H9 (cell line): ENCODE measurements around the gene PHF1. TPM values are rescaled to one million over a fixed set of nuclear protein-coding genes. Genes with fewer than 3 reads are reported as not detected.
"Not testable (repeated sequence)": the region's sequence is repeated elsewhere in the genome, so short reads cannot be mapped to it uniquely, and the experiment has no call there.

Experiments
- DNase-seq: peaks from one replicate; pipeline ENCODE4 v3.0.0-alpha.2; 2017
- H2AFZ ChIP-seq: one replicate; pipeline ENCODE4 v1.6.1; 2013; ENCODE audit warnings: mild to moderate bottlenecking, low read length, control low read depth, moderate library complexity
- H2AK5ac ChIP-seq: 2 replicates; pipeline ENCODE4 v1.6.1; 2013; ENCODE audit warnings: low read length, control low read depth, mixed read lengths; ENCODE audit not compliant: insufficient read length
- H2BK120ac ChIP-seq: one replicate; pipeline ENCODE4 v1.6.1; 2013; ENCODE audit warnings: low read depth, mild to moderate bottlenecking, low read length, control low read depth, inconsistent platforms; ENCODE audit not compliant: poor library complexity, severe bottlenecking
- H2BK12ac ChIP-seq: 2 replicates; pipeline ENCODE4 v1.6.1; 2013; ENCODE audit warnings: low read length, control low read depth, mixed read lengths, low read depth; ENCODE audit not compliant: insufficient read length
- H2BK15ac ChIP-seq: 2 replicates; pipeline ENCODE4 v1.6.1; 2013; ENCODE audit warnings: low read depth, low read length, control low read depth
- H2BK20ac ChIP-seq: one replicate; pipeline ENCODE4 v1.6.1; 2013; ENCODE audit warnings: low read depth, mild to moderate bottlenecking, low read length, control low read depth, inconsistent platforms; ENCODE audit not compliant: poor library complexity, severe bottlenecking
- H2BK5ac ChIP-seq: 2 replicates; pipeline ENCODE4 v1.6.1; 2013; ENCODE audit warnings: low read length, control low read depth, mixed read lengths; ENCODE audit not compliant: insufficient read length
- H3K14ac ChIP-seq: 2 replicates; pipeline ENCODE4 v1.6.1; 2013; ENCODE audit warnings: low read length, control low read depth; ENCODE audit not compliant: insufficient read depth
- H3K18ac ChIP-seq: 2 replicates; pipeline ENCODE4 v1.6.1; 2013; ENCODE audit warnings: low read depth, mild to moderate bottlenecking, mixed read lengths, low read length, control low read depth; ENCODE audit not compliant: insufficient read length
- H3K23ac ChIP-seq: 2 replicates; pipeline ENCODE4 v1.6.1; 2013; ENCODE audit warnings: low read length, control low read depth, mixed read lengths, low read depth; ENCODE audit not compliant: insufficient read length
- H3K23me2 ChIP-seq: 2 replicates; pipeline ENCODE4 v1.6.1; 2013; ENCODE audit warnings: low read depth, mild to moderate bottlenecking, mixed read lengths, low read length, control low read depth; ENCODE audit not compliant: insufficient read length, poor library complexity, severe bottlenecking
- H3K27ac ChIP-seq: 2 replicates; pipeline ENCODE4 v1.5.1; 2013; ENCODE audit warnings: low read length, control low read depth, mixed read lengths, low read depth; ENCODE audit not compliant: insufficient read length
- H3K27me3 ChIP-seq: 2 replicates; pipeline ENCODE4 v1.6.1; 2013; ENCODE audit warnings: low read length, control low read depth, inconsistent platforms; ENCODE audit not compliant: insufficient read depth
- H3K4ac ChIP-seq: 2 replicates; pipeline ENCODE4 v1.6.1; 2013; ENCODE audit warnings: low read depth, mild to moderate bottlenecking, control low read depth, inconsistent platforms, low read length, moderate library complexity
- H3K4me1 ChIP-seq: 2 replicates; pipeline ENCODE4 v1.6.1; 2013; ENCODE audit warnings: low read length, control low read depth, inconsistent platforms; ENCODE audit not compliant: insufficient read depth
- H3K4me2 ChIP-seq: 2 replicates; pipeline ENCODE4 v1.6.1; 2013; ENCODE audit warnings: low read length, control low read depth, mixed read lengths; ENCODE audit not compliant: insufficient read length, insufficient read depth
- H3K56ac ChIP-seq: 2 replicates; pipeline ENCODE4 v1.6.1; 2013; ENCODE audit warnings: low read depth, mild to moderate bottlenecking, mixed read lengths, low read length, control low read depth; ENCODE audit not compliant: insufficient read length
- H3K79me1 ChIP-seq: 2 replicates; pipeline ENCODE4 v1.6.1; 2013; ENCODE audit warnings: low read depth, mild to moderate bottlenecking, moderate library complexity, low read length, control low read depth, inconsistent platforms; ENCODE audit not compliant: insufficient read depth, poor library complexity, severe bottlenecking
- H3K79me2 ChIP-seq: 2 replicates; pipeline ENCODE4 v1.6.1; 2013; ENCODE audit warnings: low read length, control low read depth, inconsistent platforms; ENCODE audit not compliant: insufficient read depth
- H3K9ac ChIP-seq: 2 replicates; pipeline ENCODE4 v1.6.1; 2013; ENCODE audit warnings: low read length, control low read depth, mixed read lengths; ENCODE audit not compliant: insufficient read length; ENCODE audit errors: extremely low read depth
- H3K9me3 ChIP-seq: one replicate; pipeline ENCODE4 v1.6.1; 2013; ENCODE audit warnings: low read depth, low read length, inconsistent platforms; ENCODE audit not compliant: control insufficient read depth
- H3T11ph ChIP-seq: one replicate; pipeline ENCODE4 v1.6.1; 2013; ENCODE audit warnings: mild to moderate bottlenecking, low read length, control low read depth, inconsistent platforms
- H4K20me1 ChIP-seq: one replicate; pipeline ENCODE4 v1.6.1; 2013; ENCODE audit not compliant: control insufficient read depth, insufficient read length, insufficient read depth
- H4K5ac ChIP-seq: 2 replicates; pipeline ENCODE4 v1.6.1; 2013; ENCODE audit warnings: low read depth, mild to moderate bottlenecking, mixed read lengths, low read length, control low read depth; ENCODE audit not compliant: insufficient read length
- H4K8ac ChIP-seq: replicated peaks from 2 replicates; pipeline ENCODE4 v1.6.1; 2013; ENCODE audit warnings: low read length, control low read depth, mixed read lengths, low read depth; ENCODE audit not compliant: insufficient read length
- H4K91ac ChIP-seq: 2 replicates; pipeline ENCODE4 v1.6.1; 2013; ENCODE audit warnings: low read depth, mild to moderate bottlenecking, moderate library complexity, mixed read lengths, low read length, control low read depth; ENCODE audit not compliant: insufficient read length
- H3K27ac Mint-ChIP-seq, 3 experiments: 2 replicates in 2 of 3; 3 replicates in 1 of 3; pipeline ENCODE4 v1.8.0; 2020 to 2021; ENCODE audit warnings: mixed read lengths in 3 of 3, mild to moderate bottlenecking in 1 of 3, moderate library complexity in 1 of 3
- H3K27me3 Mint-ChIP-seq: 2 replicates; pipeline ENCODE4 v1.8.0; 2021; ENCODE audit warnings: low read depth, mild to moderate bottlenecking, moderate library complexity, mixed read lengths
- H3K36me3 Mint-ChIP-seq, 3 experiments: 2 replicates in 2 of 3; 3 replicates in 1 of 3; pipeline ENCODE4 v1.8.0; 2020 to 2021; ENCODE audit warnings: low read depth in 3 of 3, mixed read lengths in 3 of 3; ENCODE audit not compliant: insufficient read depth in 1 of 3
- H3K4me1 Mint-ChIP-seq, 2 experiments: 2 replicates each; pipeline ENCODE4 v1.8.0; 2020; ENCODE audit warnings: mixed read lengths in 2 of 2
- H3K4me3 Mint-ChIP-seq, 2 experiments: 2 replicates in 1 of 2; 3 replicates in 1 of 2; pipeline ENCODE4 v1.8.0; 2020 to 2021; ENCODE audit warnings: mild to moderate bottlenecking in 2 of 2, mixed read lengths in 2 of 2, moderate library complexity in 1 of 2
- H3K9me3 Mint-ChIP-seq, 2 experiments: 2 replicates in 1 of 2; 3 replicates in 1 of 2; pipeline ENCODE4 v1.8.0; 2020; ENCODE audit warnings: mild to moderate bottlenecking in 2 of 2, mixed read lengths in 2 of 2, moderate library complexity in 1 of 2
- CTCF ChIP-seq: fragments of 200-600 bp; sonication (generic); conservative IDR thresholded peaks from 3 replicates; pipeline ENCODE4 v1.8.0; 2021; ENCODE audit warnings: antibody characterized with exemption, mild to moderate bottlenecking
- WGBS: extraction: QIAGEN DNeasy Blood & Tissue Kit; methylation state at CpG from one replicate; pipeline ENCODE4 v1.1.7; 2013; ENCODE audit warnings: missing lambda C conversion rate, low lambda C conversion rate, mixed read lengths; ENCODE audit not compliant: insufficient read length; ENCODE audit errors: extremely low coverage; 5-methylcytosine and 5-hydroxymethylcytosine counted together
- total RNA-seq: library from RNA; stranded (reverse); gene quantifications from 2 replicates; pipeline ENCODE4 v1.2.1, GENCODE V29; 2021

Gene PHF1
- total RNA-seq, 1 experiment from 2014 or later, result 56.8 TPM

- H4K20me1 ChIP-seq, result no peaks in the 10 kb centered on the region
- no peak overlapping the region for H4K8ac ChIP-seq
- no peak for TF ChIP-seq CTCF
- peaks cover 22 to 24% of the 10 kb centered on the region in 2 experiments for H3K4me1 Mint-ChIP-seq
- no peak overlapping the region for H2BK120ac ChIP-seq
- no peak overlapping the region for H3K4me3 Mint-ChIP-seq
- no peak overlapping the region for H4K91ac ChIP-seq
- no peaks in the 10 kb centered on the region for H3K27me3 Mint-ChIP-seq
- H2AFZ ChIP-seq, result no peak overlapping the region
- WGBS, result no CpG with 5 or more reads among the region's 1 CpG
- H2AK5ac ChIP-seq, result no peak overlapping the region
- peaks cover 6% of the 10 kb centered on the region for H3K23me2 ChIP-seq
- no peak overlapping the region for H3K9ac ChIP-seq
- H3K79me2 ChIP-seq, result peaks cover 34% of the 10 kb centered on the region
- H3K9me3 Mint-ChIP-seq, result no peaks in the 10 kb centered on the region
- no peaks in the 10 kb centered on the region for H3K27me3 ChIP-seq
- no peak overlapping the region for H3K4ac ChIP-seq
- H3K36me3 Mint-ChIP-seq, result peaks cover 38 to 61% (median 56%) of the 10 kb centered on the region in 3 experiments; a peak in 6 of 7 replicates
- no peak for DNase-seq
- no peak overlapping the region for H2BK15ac ChIP-seq
- no peaks in the 10 kb centered on the region for H3K9me3 ChIP-seq
- H4K5ac ChIP-seq, result no peak overlapping the region
- H2BK5ac ChIP-seq, result no peak overlapping the region
- H2BK20ac ChIP-seq, result no peak overlapping the region
- H3T11ph ChIP-seq, result no peak overlapping the region
- H3K79me1 ChIP-seq, result peaks cover 8% of the 10 kb centered on the region
- H3K4me2 ChIP-seq, result no peak overlapping the region
- H2BK12ac ChIP-seq, result no peak overlapping the region
- peak overlapping the region in 1 of 3 experiments; percentile 22; a peak in 2 of 7 replicates for H3K27ac Mint-ChIP-seq
- no peak overlapping the region for H3K27ac ChIP-seq
- H3K23ac ChIP-seq, result no peak overlapping the region
- no peak overlapping the region for H3K14ac ChIP-seq
- no peak overlapping the region for H3K18ac ChIP-seq
- no peak overlapping the region for H3K56ac ChIP-seq
- peaks cover 2% of the 10 kb centered on the region; the same call in 1 of the 2 replicates for H3K4me1 ChIP-seq
Observed at GRCh38 chr6:33397541-33397940, 13.3 kb upstream of the PHF1 start.

- peaks cover 39 to 66% (median 64%) of the 10 kb centered on the region in 3 experiments; a peak in 6 of 7 replicates for H3K36me3 Mint-ChIP-seq
- H2BK20ac ChIP-seq, H2BK120ac ChIP-seq, H3K23ac ChIP-seq, H3K27ac ChIP-seq, H2BK5ac ChIP-seq, H3K23me2 ChIP-seq, DNase-seq, H3K27me3 Mint-ChIP-seq, H4K20me1 ChIP-seq, H3K27ac Mint-ChIP-seq, H3K4me1 ChIP-seq, H3K14ac ChIP-seq, H4K8ac ChIP-seq, H4K91ac ChIP-seq, H3K4me3 Mint-ChIP-seq, H2BK12ac ChIP-seq, H3T11ph ChIP-seq, H2BK15ac ChIP-seq, H2AFZ ChIP-seq, H3K4me2 ChIP-seq, H4K5ac ChIP-seq, H3K56ac ChIP-seq, H3K9me3 Mint-ChIP-seq, H3K9ac ChIP-seq, H3K9me3 ChIP-seq, H3K4ac ChIP-seq, H3K79me1 ChIP-seq, H3K18ac ChIP-seq, H2AK5ac ChIP-seq, H3K27me3 ChIP-seq: not testable (repeated sequence)
- peaks cover 14 to 16% of the 10 kb centered on the region in 2 experiments for H3K4me1 Mint-ChIP-seq
- peaks cover 24% of the 10 kb centered on the region; the same call in 1 of the 2 replicates for H3K79me2 ChIP-seq
- no CpG with 5 or more reads among the region's 3 CpGs for WGBS
Observed at GRCh38 chr6:33398601-33399000, 12.2 kb upstream of the PHF1 start.
